GM12878 (cell line): ENCODE results near the gene KDM6A. TPM values are rescaled to one million over a fixed set of nuclear protein-coding genes. Genes with fewer than 3 reads are reported as not detected.

ENCODE experiments used
- ATAC-seq: fragments of 200-7000 bp; cut with Tn5 transposase; 3 replicates; pipeline ENCODE4 v1.9.1; 2020; ENCODE audit warnings: mild to moderate bottlenecking, moderate library complexity
- BruUV-seq: library from RNA; stranded (reverse); fragments of 400-500 nt; replicated peaks from 2 replicates; lab custom pipeline; 2021; lab: Mats Ljungman, UMichigan
- CTCF ChIA-PET: fragments of 300-600 bp; sonication (Branson Sonifier 250); formaldehyde crosslinking; extraction: SDS; loops from one replicate; lab custom pipeline; 2021; ENCODE audit warnings: inconsistent platforms; lab: Yijun Ruan, JAX
- POLR2A ChIA-PET: fragments of 350-600 bp; formaldehyde crosslinking; extraction: SDS; loops from one replicate; lab custom pipeline; 2021; ENCODE audit warnings: inconsistent platforms; lab: Charles Lee
- RAD21 ChIA-PET: fragments of 300-600 bp; sonication (Branson Sonifier 250); formaldehyde crosslinking; loops from one replicate; lab custom pipeline; 2023; ENCODE audit warnings: antibody characterized with exemption; ENCODE audit not compliant: unreplicated experiment; lab: Charles Lee
- SMC1A ChIA-PET: fragments of 300-600 bp; sonication (Branson Sonifier 250); formaldehyde crosslinking; loops from one replicate; lab custom pipeline; 2023; ENCODE audit not compliant: unreplicated experiment, uncharacterized antibody; lab: Charles Lee
- DNase-seq: peaks from one replicate; pipeline ENCODE4 v3.0.0-alpha.2; 2011; ENCODE audit warnings: low read depth, low spot score
- FAIRE-seq: peaks from 3 replicates; lab custom pipeline; 2011; peaks lifted over from hg19 to GRCh38; lab: Jason Lieb, UNC
- H2AFZ ChIP-seq: 2 replicates; pipeline ENCODE4 v1.6.0; 2011; ENCODE audit warnings: low read depth, low read length, control low read depth; ENCODE audit not compliant: control insufficient read depth
- H3K27ac ChIP-seq: 2 replicates; pipeline ENCODE4 v1.5.1; 2011; ENCODE audit warnings: control low read depth; ENCODE audit not compliant: control insufficient read depth, insufficient read depth
- H3K27me3 ChIP-seq, 2 experiments: replicated peaks in 1 of 2; 2 replicates each; pipeline versions ENCODE4 v1.6.0 to v1.6.1; 2011; ENCODE audit warnings: low read length in 1 of 2; ENCODE audit not compliant: control insufficient read depth in 2 of 2, insufficient read depth in 2 of 2
- H3K36me3 ChIP-seq, 2 experiments: 2 replicates each; pipeline ENCODE4 v1.5.1; 2011; ENCODE audit warnings: low read length in 1 of 2; ENCODE audit not compliant: control insufficient read depth in 2 of 2, insufficient read depth in 2 of 2
- H3K4me1 ChIP-seq: 2 replicates; pipeline ENCODE4 v1.6.1; 2011; ENCODE audit warnings: mild to moderate bottlenecking, low read length, moderate library complexity, mixed read lengths; ENCODE audit not compliant: control insufficient read depth, insufficient read depth
- H3K4me2 ChIP-seq: 2 replicates; pipeline ENCODE4 v1.6.0; 2011; ENCODE audit warnings: control low read depth; ENCODE audit not compliant: control insufficient read depth, insufficient read depth
- H3K4me3 ChIP-seq: fragments of 200-600 bp; sonication (generic); 2 replicates; pipeline ENCODE4 v1.5.1; 2016
- H3K79me2 ChIP-seq: 2 replicates; pipeline ENCODE4 v1.6.0; 2011; ENCODE audit warnings: low read length; ENCODE audit not compliant: control insufficient read depth, insufficient read depth
- H3K9ac ChIP-seq: 2 replicates; pipeline ENCODE4 v1.8.0; 2011; ENCODE audit warnings: low read length, control low read depth, mixed read lengths; ENCODE audit not compliant: control insufficient read depth, insufficient read depth
- H3K9me3 ChIP-seq: replicated peaks from 3 replicates; pipeline ENCODE4 v1.5.1; 2011; ENCODE audit warnings: mild to moderate bottlenecking, low read length; ENCODE audit not compliant: control insufficient read depth, insufficient read depth
- H4K20me1 ChIP-seq: 2 replicates; pipeline ENCODE4 v1.6.0; 2011; ENCODE audit not compliant: control insufficient read depth, insufficient read depth
- CHD4 ChIP-seq: fragments of 200-600 bp; sonication (generic); IDR thresholded peaks from 2 replicates; pipeline ENCODE4 v1.6.1; 2016; ENCODE audit warnings: mild to moderate bottlenecking
- EGR1 ChIP-seq, 2 experiments: IDR thresholded peaks; 1 replicate in 1 of 2; 2 replicates in 1 of 2; pipeline ENCODE4 v1.6.1; 2011 to 2012; ENCODE audit warnings: low read depth in 2 of 2, low read length in 2 of 2, borderline replicate concordance in 1 of 2, mild to moderate bottlenecking in 1 of 2, moderate library complexity in 1 of 2
- HDGF ChIP-seq: fragments of 450-650 bp; IDR thresholded peaks from 2 replicates; pipeline ENCODE4 v1.6.1; 2016; ENCODE audit warnings: antibody characterized with exemption
- MYC ChIP-seq: IDR thresholded peaks from 2 replicates; pipeline ENCODE4 v1.6.1; 2011; ENCODE audit warnings: mild to moderate bottlenecking, low read length, moderate library complexity, inconsistent platforms; ENCODE audit not compliant: insufficient read depth, insufficient replicate concordance, insufficient read length, severe bottlenecking
- NBN ChIP-seq: fragments of 450-650 bp; IDR thresholded peaks from 2 replicates; pipeline ENCODE4 v1.6.1; 2016
- NR2C1 ChIP-seq: fragments of 450-650 bp; IDR thresholded peaks from 2 replicates; pipeline ENCODE4 v1.6.1; 2017; ENCODE audit warnings: antibody characterized with exemption, mild to moderate bottlenecking, moderate library complexity
- NRF1 ChIP-seq: conservative IDR thresholded peaks from 2 replicates; pipeline ENCODE4 v1.6.1; 2011; ENCODE audit warnings: mild to moderate bottlenecking, low read depth, low read length, improper control_type of control experiment
- TARDBP ChIP-seq: IDR thresholded peaks from 2 replicates; pipeline ENCODE4 v1.6.1; 2016; ENCODE audit warnings: borderline replicate concordance
- WGBS: methylation state at CpG from one replicate; pipeline ENCODE4 v1.1.6; 2016; ENCODE audit warnings: low lambda C conversion rate; ENCODE audit not compliant: insufficient replicate concordance, insufficient coverage; ENCODE audit errors: missing lambda C conversion rate; 5-methylcytosine and 5-hydroxymethylcytosine counted together
- in situ Hi-C: fragments of 300-500 bp; cut with MboI; formaldehyde crosslinking; loops from 9 replicates; pipeline ENCODE4 v1.14.3; 2018; ENCODE audit warnings: mixed read lengths
- intact Hi-C: fragments of 100-400 bp; cut with micrococcal nuclease; formaldehyde crosslinking; loops from one replicate; pipeline ENCODE4 v1.14.2; 2022; ENCODE audit not compliant: unreplicated experiment
- polyA plus RNA-seq, 11 experiments: library from polyadenylated mRNA; depleted of rRNA in 4 of 11; unstranded in 6 of 11; stranded (reverse) in 5 of 11; fragments of >200 nt; fragmentation: Nextera tagmentation in 4 of 11; fragmentation: Illumina TruSeq in 1 of 11; extraction: Ambion mirVana in 4 of 11; extraction: Trizol in 1 of 11; gene quantifications; 1 replicate in 1 of 11; 2 replicates in 10 of 11; pipeline versions ENCODE4 v1.2.1 to v1.2.3, GENCODE V29; 2011 to 2016; ENCODE audit warnings: inconsistent platforms in 2 of 11, missing spikeins in 2 of 11, low read depth in 1 of 11
- total RNA-seq, 4 experiments: library from RNA; depleted of rRNA in 3 of 4; stranded (reverse); fragments of >200 nt in 3 of 4; fragmentation: Illumina TruSeq in 1 of 4; extraction: Trizol in 1 of 4; gene quantifications; 2 replicates each; pipeline versions ENCODE4 v1.2.1 to v1.2.3, GENCODE V29; 2013 to 2021
- TF ChIP-seq, protein P1 (sequence below): fragments of 450-650 bp; formaldehyde crosslinking; IDR thresholded peaks from 2 replicates; pipeline ENCODE4 v1.4.0; 2022; ENCODE audit warnings: mild to moderate bottlenecking, moderate library complexity
- TF ChIP-seq, protein P2 (sequence below): IDR thresholded peaks from 2 replicates; pipeline ENCODE4 v1.6.1; 2011; ENCODE audit warnings: mild to moderate bottlenecking, low read depth, low read length, moderate library complexity; ENCODE audit not compliant: insufficient replicate concordance
- TF ChIP-seq, protein P3 (sequence below): fragments of 450-650 bp; IDR thresholded peaks from 2 replicates; pipeline ENCODE4 v1.6.1; 2016; ENCODE audit warnings: mild to moderate bottlenecking
- TF ChIP-seq, protein P4 (sequence below): fragments of 450-650 bp; IDR thresholded peaks from 2 replicates; pipeline ENCODE4 v1.6.1; 2017; ENCODE audit warnings: borderline replicate concordance

KDM6A gene
- total and polyA plus RNA-seq, 10 of the 15 experiments (the other 5 are each of a cell fraction or from before 2014, with no cell fraction given) = 7.9 to 29.0 (median 20.4) TPM

DNA sequence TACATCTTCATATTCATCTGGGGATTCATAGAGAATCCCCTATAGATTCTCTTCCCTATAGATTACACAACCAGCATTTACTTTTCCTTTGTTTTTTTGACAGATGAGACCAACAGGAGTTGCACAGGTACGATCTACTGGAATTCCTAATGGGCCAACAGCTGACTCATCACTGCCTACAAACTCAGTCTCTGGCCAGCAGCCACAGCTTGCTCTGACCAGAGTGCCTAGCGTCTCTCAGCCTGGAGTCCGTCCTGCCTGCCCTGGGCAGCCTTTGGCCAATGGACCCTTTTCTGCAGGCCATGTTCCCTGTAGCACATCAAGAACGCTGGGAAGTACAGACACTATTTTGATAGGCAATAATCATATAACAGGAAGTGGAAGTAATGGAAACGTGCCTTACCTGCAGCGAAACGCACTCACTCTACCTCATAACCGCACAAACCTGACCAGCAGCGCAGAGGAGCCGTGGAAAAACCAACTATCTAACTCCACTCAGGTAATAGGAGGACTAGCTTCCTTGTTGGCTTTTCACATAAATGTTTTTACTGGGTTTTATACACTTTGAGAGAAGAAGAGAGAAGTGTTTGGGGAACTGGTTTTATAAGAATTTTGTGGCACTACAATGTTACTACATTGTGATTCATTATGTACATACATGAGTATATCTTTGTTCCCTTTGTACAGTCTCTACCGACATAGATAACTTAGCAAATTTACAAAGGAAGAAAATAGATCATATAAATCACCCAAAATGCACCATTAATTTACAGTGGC is 190.5 kb downstream of the KDM6A start (continued):
- TF ChIP-seq, protein P1, sequence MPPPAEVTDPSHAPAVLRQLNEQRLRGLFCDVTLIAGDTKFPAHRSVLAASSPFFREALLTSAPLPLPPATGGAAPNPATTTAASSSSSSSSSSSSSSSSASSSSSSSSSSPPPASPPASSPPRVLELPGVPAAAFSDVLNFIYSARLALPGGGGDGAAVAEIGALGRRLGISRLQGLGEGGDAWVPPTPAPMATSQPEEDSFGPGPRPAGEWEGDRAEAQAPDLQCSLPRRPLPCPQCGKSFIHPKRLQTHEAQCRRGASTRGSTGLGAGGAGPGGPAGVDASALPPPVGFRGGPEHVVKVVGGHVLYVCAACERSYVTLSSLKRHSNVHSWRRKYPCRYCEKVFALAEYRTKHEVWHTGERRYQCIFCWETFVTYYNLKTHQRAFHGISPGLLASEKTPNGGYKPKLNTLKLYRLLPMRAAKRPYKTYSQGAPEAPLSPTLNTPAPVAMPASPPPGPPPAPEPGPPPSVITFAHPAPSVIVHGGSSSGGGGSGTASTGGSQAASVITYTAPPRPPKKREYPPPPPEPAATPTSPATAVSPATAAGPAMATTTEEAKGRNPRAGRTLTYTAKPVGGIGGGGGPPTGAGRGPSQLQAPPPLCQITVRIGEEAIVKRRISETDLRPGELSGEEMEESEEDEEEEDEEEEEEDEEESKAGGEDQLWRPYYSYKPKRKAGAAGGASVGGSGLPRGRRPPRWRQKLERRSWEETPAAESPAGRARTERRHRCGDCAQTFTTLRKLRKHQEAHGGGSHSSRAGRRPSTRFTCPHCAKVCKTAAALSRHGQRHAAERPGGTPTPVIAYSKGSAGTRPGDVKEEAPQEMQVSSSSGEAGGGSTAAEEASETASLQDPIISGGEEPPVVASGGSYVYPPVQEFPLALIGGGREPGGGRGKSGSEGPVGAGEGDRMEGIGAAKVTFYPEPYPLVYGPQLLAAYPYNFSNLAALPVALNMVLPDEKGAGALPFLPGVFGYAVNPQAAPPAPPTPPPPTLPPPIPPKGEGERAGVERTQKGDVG (CRISPR knock-in tag) = no peak
- no peak for TF ChIP-seq TARDBP
- no peak for TF ChIP-seq NRF1
- no peak for TF ChIP-seq NR2C1
- no peak for TF ChIP-seq CHD4
- no peak for TF ChIP-seq MYC

DNA sequence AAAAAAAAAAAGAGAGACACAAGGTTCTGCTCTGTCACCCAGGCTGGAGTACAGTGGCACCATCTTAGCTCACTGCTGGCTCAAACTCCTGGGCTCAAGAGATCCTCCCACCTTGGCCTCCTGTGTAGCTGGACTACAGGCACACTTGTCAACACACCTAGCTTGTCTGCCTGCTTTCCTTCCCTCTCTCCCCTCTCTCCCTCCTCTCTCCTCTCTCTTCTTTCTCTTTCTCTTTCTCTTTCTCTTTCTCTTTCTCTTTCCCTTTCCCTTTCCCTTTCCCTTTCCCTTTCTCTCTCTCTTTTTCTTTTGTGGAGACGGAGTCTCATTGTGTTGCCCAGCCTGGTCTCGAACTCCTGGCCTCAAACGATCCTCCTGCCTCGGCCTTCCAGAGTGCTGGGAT is 195.6 kb downstream of the KDM6A start:
- Histone ChIP-seq H3K36me3 (peaks cover 5 to 8% of the 10 kb centered on the region in 2 experiments; a peak in 3 of 4 replicates), H3K4me2 (no peak overlapping the region), H3K4me3 (no peak overlapping the region), H3K9ac (no peak overlapping the region), H3K4me1 (peaks cover 7% of the 10 kb centered on the region), H2AFZ (no peak overlapping the region), H3K9me3 (no peaks in the 10 kb centered on the region; the same call in 1 of the 3 replicates), H3K27ac (no peak overlapping the region), H4K20me1 (no peaks in the 10 kb centered on the region), H3K27me3 (no peaks in the 10 kb centered on the region), H3K79me2 (peaks cover 6% of the 10 kb centered on the region)
- no peak; the same call in 2 of the 3 replicates for ATAC-seq
- POLR2A ChIA-PET = interaction anchor here (0.6 to 0.7 kb wide), 2 partner anchors 294 to 541 kb away, joined by 3 to 4 read pairs; no protein-coding TSS in a partner anchor
- no peak for FAIRE-seq
- WGBS = 98% methylated on average over 4 of the region's 4 CpGs
- TF ChIP-seq HDGF (peak; percentile 59; the same call in 1 of the 2 replicates), EGR1 (IDR thresholded peaks at IDR 0.05; ENCODE audit: borderline replicate concordance in 1 of 2, low read depth in 2 of 2, low read length in 2 of 2) (no peak), NBN (peak; percentile 76)
- TF ChIP-seq, protein P2, sequence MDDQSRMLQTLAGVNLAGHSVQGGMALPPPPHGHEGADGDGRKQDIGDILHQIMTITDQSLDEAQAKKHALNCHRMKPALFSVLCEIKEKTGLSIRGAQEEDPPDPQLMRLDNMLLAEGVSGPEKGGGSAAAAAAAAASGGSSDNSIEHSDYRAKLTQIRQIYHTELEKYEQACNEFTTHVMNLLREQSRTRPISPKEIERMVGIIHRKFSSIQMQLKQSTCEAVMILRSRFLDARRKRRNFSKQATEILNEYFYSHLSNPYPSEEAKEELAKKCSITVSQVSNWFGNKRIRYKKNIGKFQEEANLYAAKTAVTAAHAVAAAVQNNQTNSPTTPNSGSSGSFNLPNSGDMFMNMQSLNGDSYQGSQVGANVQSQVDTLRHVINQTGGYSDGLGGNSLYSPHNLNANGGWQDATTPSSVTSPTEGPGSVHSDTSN = no peak
- TF ChIP-seq, protein P3, sequence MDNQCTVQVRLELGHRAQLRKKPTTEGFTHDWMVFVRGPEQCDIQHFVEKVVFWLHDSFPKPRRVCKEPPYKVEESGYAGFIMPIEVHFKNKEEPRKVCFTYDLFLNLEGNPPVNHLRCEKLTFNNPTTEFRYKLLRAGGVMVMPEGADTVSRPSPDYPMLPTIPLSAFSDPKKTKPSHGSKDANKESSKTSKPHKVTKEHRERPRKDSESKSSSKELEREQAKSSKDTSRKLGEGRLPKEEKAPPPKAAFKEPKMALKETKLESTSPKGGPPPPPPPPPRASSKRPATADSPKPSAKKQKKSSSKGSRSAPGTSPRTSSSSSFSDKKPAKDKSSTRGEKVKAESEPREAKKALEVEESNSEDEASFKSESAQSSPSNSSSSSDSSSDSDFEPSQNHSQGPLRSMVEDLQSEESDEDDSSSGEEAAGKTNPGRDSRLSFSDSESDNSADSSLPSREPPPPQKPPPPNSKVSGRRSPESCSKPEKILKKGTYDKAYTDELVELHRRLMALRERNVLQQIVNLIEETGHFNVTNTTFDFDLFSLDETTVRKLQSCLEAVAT = 0 out of 2 replicates have a peak, but pooled peaks have one; percentile 36
- TF ChIP-seq, protein P4, sequence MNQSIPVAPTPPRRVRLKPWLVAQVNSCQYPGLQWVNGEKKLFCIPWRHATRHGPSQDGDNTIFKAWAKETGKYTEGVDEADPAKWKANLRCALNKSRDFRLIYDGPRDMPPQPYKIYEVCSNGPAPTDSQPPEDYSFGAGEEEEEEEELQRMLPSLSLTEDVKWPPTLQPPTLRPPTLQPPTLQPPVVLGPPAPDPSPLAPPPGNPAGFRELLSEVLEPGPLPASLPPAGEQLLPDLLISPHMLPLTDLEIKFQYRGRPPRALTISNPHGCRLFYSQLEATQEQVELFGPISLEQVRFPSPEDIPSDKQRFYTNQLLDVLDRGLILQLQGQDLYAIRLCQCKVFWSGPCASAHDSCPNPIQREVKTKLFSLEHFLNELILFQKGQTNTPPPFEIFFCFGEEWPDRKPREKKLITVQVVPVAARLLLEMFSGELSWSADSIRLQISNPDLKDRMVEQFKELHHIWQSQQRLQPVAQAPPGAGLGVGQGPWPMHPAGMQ = no peak
- BruUV-seq = no TSS peak
- in situ Hi-C loops (loop anchor here (25.0 kb wide), 1 partner anchor 181 kb away; no protein-coding TSS in a partner anchor), intact Hi-C loops (no loop called here)
- RAD21 ChIA-PET = interaction anchor here (0.8 to 2.0 kb wide), 6 partner anchors 13 to 196 kb away, joined by 3 to 12 read pairs (median 4); partner anchors contain the start of gene KDM6A
- SMC1A ChIA-PET = interaction anchor here (0.7 to 3.9 kb wide), 10 partner anchors 9 to 199 kb away, joined by 3 to 30 read pairs (median 6); no protein-coding TSS in a partner anchor
- DNase-seq = no peak
- CTCF ChIA-PET = interaction anchor here (1.1 to 4.3 kb wide), 6 partner anchors 8 to 193 kb away, joined by 4 to 31 read pairs (median 6); no protein-coding TSS in a partner anchor
